Hepatocyte (in vitro differentiated cells): ENCODE results near the gene CTBP2.

Experiments used
- CTCF ChIP-seq: fragments of 200-600 bp; sonication (generic); IDR thresholded peaks from 2 replicates; pipeline ENCODE4 v1.5.1; 2016; ENCODE audit warnings: antibody characterized with exemption, mild to moderate bottlenecking; ENCODE audit not compliant: poor library complexity
- EZH2 ChIP-seq: fragments of 200-600 bp; sonication (generic); IDR thresholded peaks from 2 replicates; pipeline ENCODE4 v1.6.1; 2016; ENCODE audit warnings: antibody characterized with exemption, mild to moderate bottlenecking, borderline replicate concordance

DNA sequence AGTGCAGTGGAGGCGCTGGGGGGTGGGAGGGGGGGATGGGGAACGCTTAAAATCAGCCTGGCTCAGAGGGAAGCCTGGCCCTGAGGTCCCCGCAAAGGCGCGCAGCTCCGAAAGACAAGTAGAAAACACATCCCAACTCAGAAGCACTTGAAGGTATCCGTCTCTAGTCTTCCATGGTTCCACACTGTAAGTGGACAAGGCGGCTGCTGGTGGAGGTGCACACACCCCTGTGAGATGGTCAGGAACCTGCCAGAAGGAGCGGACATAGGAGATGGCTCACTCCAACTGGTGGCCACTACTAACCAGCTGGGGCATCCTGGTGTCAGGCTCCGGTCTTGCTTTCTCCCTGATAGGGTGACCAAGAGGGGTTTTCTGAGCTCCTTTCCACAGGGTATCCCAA is 41.7 kb downstream of the CTBP2 start:
- TF ChIP-seq CTCF (no peak), EZH2 (no peak)
